Activated naive CD4-positive, alpha-beta T cell treated with anti-CD3 and anti-CD28 coated beads for 36 hours (primary cell): ENCODE results near the gene TM2D3. TPM values are rescaled to one million over a fixed set of nuclear protein-coding genes. Genes with fewer than 3 reads are reported as not detected.

Source experiments
- CTCF ChIA-PET: fragments of 350-600 bp; sonication (Branson Sonifier 250); formaldehyde crosslinking; loops from one replicate; lab custom pipeline; 2021; ENCODE audit warnings: antibody characterized with exemption; lab: Charles Lee
- DNase-seq: peaks from one replicate; pipeline ENCODE4 v3.0.0-alpha.2; 2020
- H3K27ac Mint-ChIP-seq: one replicate; pipeline ENCODE4 v1.8.0; 2021; ENCODE audit warnings: mild to moderate bottlenecking, mixed read lengths
- H3K27me3 Mint-ChIP-seq: one replicate; pipeline ENCODE4 v1.8.0; 2021; ENCODE audit warnings: low read depth, mixed read lengths
- H3K36me3 Mint-ChIP-seq: one replicate; pipeline ENCODE4 v1.8.0; 2021; ENCODE audit warnings: low read depth, mixed read lengths
- H3K4me1 Mint-ChIP-seq: one replicate; pipeline ENCODE4 v1.8.0; 2021; ENCODE audit warnings: low read depth, mixed read lengths
- H3K4me3 Mint-ChIP-seq: one replicate; pipeline ENCODE4 v1.8.0; 2021; ENCODE audit warnings: mild to moderate bottlenecking, moderate library complexity, mixed read lengths
- H3K9me3 Mint-ChIP-seq: one replicate; pipeline ENCODE4 v1.8.0; 2021; ENCODE audit warnings: mixed read lengths
- intact Hi-C: fragments of 100-400 bp; cut with micrococcal nuclease; formaldehyde crosslinking; loops from one replicate; pipeline ENCODE4 v1.15.1; 2023
- total RNA-seq, 2 experiments: library from RNA; stranded (reverse); gene quantifications; one replicate each; pipeline ENCODE4 v1.2.3, GENCODE V29; 2021

The TM2D3 gene
- total RNA-seq, 2 experiments from 2014 or later, result 52.8 to 53.0 TPM

DNA sequence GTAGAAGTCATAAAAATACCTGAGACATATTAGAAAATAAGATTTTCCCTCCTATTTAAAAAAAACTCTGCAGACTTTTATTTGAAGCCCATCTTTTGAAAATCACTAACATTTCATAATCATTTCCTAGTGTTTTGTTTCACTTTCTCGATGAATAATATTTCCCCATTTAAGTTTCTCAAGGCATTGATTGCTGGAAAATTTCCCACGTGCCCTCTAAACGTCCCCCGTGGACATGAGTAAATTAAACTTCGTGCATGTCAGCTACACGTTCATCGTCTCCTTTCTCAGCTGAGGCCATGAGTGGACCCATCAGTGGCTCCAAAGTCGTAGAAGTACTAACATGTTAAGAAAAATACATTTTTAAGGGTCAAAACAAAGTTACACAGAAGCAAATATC, 2.0 kb upstream of the TM2D3 start:
- Mint-ChIP-seq H3K4me3 (peak overlapping the region; percentile 34), H3K36me3 (peaks cover 5% of the 10 kb centered on the region), H3K27me3 (no peaks in the 10 kb centered on the region), H3K27ac (peak overlapping the region; percentile 61), H3K4me1 (peaks cover 40% of the 10 kb centered on the region), H3K9me3 (no peaks in the 10 kb centered on the region)
- CTCF ChIA-PET, result interaction anchor here (0.6 to 3.5 kb wide), 5 partner anchors 13 to 386 kb away, joined by 3 to 19 read pairs (median 4); partner anchors contain the start of gene SNRPA1
- intact Hi-C loops, result loop anchor here (5.0 kb wide), 3 partner anchors 377 to 1057 kb away; partner anchors contain the start of gene SELENOS
- DNase-seq, result no peak

GRCh38 chr15:101652786-101653430, 727 bp upstream of the TM2D3 start:
- Mint-ChIP-seq H3K4me3 (peak overlapping the region; percentile 89), H3K27me3 (no peaks in the 10 kb centered on the region), H3K36me3 (peaks cover 7% of the 10 kb centered on the region), H3K27ac (peak overlapping the region; percentile 95), H3K4me1 (peaks cover 48% of the 10 kb centered on the region), H3K9me3 (no peaks in the 10 kb centered on the region)
- DNase-seq, result no peak
- intact Hi-C loops, result loop anchor here (1.0 to 5.0 kb wide), 9 partner anchors 12 to 1056 kb away; partner anchors contain the start of genes SELENOS and TARS3
- CTCF ChIA-PET, result no interaction called here

DNA sequence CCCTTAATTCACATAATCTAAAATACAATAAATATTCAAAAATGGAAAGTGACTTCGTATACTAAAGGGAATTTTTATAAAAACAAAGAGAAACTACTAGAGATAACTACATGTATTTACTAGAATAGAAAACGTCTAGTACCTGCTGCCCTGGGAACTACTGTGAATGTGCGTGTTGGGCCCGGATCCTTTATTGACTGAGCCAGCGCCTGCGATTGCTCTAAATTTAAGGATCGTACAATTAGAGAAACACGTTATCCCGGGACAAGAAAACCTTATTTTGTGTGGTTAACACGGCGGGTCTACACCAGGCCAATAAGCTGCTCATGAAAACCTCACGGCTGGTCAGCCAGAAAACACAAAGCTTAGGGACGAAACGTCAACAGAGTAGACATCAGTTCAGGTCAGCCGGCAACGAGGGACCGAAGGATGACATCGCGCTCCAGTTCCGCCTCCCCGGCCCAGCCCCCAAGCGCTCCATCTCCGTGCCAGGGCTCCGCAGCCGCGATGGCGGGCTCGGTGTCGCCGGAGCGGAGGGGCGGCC, 555 bp downstream of the TM2D3 start:
- Mint-ChIP-seq H3K27ac (peak overlapping the region; percentile 92), H3K4me3 (peak overlapping the region; percentile 89), H3K4me1 (peaks cover 50% of the 10 kb centered on the region), H3K9me3 (no peaks in the 10 kb centered on the region), H3K27me3 (no peaks in the 10 kb centered on the region), H3K36me3 (peaks cover 7% of the 10 kb centered on the region)
- DNase-seq, result peak; percentile 23
- CTCF ChIA-PET, result no interaction called here
- intact Hi-C loops, result loop anchor here (1.0 to 5.0 kb wide), 9 partner anchors 10 to 1054 kb away; partner anchors contain the start of genes SELENOS and TARS3

- no peaks in the 10 kb centered on the region for H3K27me3 Mint-ChIP-seq
- no peaks in the 10 kb centered on the region for H3K9me3 Mint-ChIP-seq
- CTCF ChIA-PET, result interaction anchor here (2.1 to 2.4 kb wide), 2 partner anchors 9 to 361 kb away, joined by 6 to 11 read pairs; no protein-coding TSS in a partner anchor
- intact Hi-C loops, result loop anchor here (5.0 kb wide), 3 partner anchors 373 to 1053 kb away; partner anchors contain the start of gene SELENOS
- H3K27ac Mint-ChIP-seq, result peak overlapping the region; percentile 92
- no peak for DNase-seq
- peaks cover 53% of the 10 kb centered on the region for H3K4me1 Mint-ChIP-seq
- H3K36me3 Mint-ChIP-seq, result peaks cover 15% of the 10 kb centered on the region
- peak overlapping the region; percentile 89 for H3K4me3 Mint-ChIP-seq
These were observed 2.0 kb downstream of the TM2D3 start for GRCh38 chr15:101650145-101650544.

DNA sequence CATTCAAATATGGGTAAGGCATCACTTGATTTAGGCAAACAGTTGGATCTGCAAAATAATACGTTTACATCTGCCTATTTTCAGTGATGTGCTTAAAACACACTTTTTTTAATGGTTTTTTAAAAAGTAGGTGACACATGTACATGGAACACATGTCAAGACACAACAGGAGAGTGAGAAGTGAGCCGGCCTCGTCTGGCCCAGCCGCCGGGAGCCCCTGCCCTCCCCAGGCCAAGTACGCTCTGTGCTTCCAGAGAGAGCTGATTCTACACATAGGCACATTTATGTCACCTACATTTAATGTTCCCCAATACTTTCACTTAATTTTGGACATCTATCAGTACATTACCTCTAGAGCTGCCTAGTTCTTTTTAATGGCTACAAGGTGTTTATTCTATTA, 3.8 kb downstream of the TM2D3 start:
- intact Hi-C loops, result loop anchor here (5.0 kb wide), 1 partner anchor 641 kb away; no protein-coding TSS in a partner anchor
- peaks cover 43% of the 10 kb centered on the region for H3K4me1 Mint-ChIP-seq
- no peak overlapping the region for H3K4me3 Mint-ChIP-seq
- no peaks in the 10 kb centered on the region for H3K27me3 Mint-ChIP-seq
- peaks cover 21% of the 10 kb centered on the region for H3K36me3 Mint-ChIP-seq
- CTCF ChIA-PET, result interaction anchor here (1.2 to 2.4 kb wide), 2 partner anchors 9 to 359 kb away, joined by 3 to 6 read pairs; no protein-coding TSS in a partner anchor
- DNase-seq, result no peak
- no peaks in the 10 kb centered on the region for H3K9me3 Mint-ChIP-seq
- no peak overlapping the region for H3K27ac Mint-ChIP-seq

DNA sequence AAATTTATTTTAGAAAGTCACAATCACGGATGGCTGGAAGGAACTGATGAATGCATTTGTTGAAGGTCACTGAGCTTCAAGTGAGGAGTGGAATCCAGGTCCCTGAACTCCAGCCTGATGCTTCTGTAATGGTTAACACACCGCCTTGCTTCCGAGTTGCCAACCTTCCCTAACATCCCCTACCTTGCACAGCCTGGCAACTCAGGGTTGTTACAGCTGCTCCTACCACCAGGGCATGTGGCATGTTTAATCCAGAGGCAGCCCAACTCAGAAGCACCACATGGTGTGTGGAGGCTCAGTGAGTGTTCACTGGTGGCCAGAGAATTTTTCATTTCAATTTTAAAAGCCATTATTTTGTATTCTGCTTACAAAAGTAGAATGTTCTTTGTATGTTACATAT, 4.9 kb downstream of the TM2D3 start:
- Mint-ChIP-seq H3K27ac (no peak overlapping the region), H3K4me1 (peaks cover 49% of the 10 kb centered on the region), H3K36me3 (peaks cover 27% of the 10 kb centered on the region), H3K4me3 (no peak overlapping the region), H3K27me3 (no peaks in the 10 kb centered on the region), H3K9me3 (no peaks in the 10 kb centered on the region)
- intact Hi-C loops, result loop anchor here (5.0 kb wide), 1 partner anchor 640 kb away; no protein-coding TSS in a partner anchor
- DNase-seq, result no peak
- CTCF ChIA-PET, result no interaction called here

DNA sequence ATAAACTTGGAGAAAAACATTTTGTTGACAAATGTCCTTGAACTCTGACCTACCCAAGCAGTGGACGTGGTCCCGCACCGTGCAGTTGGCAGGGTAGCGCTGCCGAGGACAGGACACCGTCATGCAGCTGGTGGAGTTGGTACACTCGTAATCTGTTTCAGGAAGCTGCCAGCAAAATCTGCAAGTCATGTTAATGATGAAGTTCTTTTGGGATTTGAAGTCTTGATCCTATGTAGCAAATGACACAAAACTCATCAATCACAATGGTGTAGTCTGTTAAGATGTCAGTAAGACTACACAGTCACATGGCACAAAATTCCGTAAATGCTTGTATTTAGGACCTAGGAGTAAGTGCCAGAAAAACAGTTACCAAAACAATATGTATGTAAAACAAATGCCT, 5.5 kb downstream of the TM2D3 start:
- H3K4me3 Mint-ChIP-seq, result no peak overlapping the region
- H3K27me3 Mint-ChIP-seq, result no peaks in the 10 kb centered on the region
- H3K36me3 Mint-ChIP-seq, result peaks cover 27% of the 10 kb centered on the region
- CTCF ChIA-PET, result no interaction called here
- peaks cover 54% of the 10 kb centered on the region for H3K4me1 Mint-ChIP-seq
- H3K9me3 Mint-ChIP-seq, result no peaks in the 10 kb centered on the region
- peak overlapping the region; percentile 72 for H3K27ac Mint-ChIP-seq
- no peak for DNase-seq
- intact Hi-C loops, result loop anchor here (5.0 kb wide), 1 partner anchor 639 kb away; no protein-coding TSS in a partner anchor

DNA sequence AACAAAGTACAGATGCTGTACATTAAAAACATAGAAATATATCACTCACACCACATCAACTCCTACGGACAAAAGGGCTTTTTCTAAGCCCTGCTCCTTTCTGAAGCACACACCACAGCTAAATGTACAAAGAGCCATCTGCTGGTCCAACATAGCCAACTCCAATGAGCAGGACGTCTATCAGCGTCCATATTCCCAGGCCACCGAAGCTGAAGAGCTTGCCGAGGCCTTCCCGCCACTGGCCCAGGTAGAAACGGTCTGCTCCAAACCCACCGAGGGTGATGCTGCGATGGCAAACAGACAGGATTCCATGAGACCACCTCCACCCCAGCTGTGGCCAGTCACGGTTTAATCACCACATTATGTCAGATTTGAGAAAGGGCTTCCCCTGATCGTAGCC, 9.8 kb downstream of the TM2D3 start:
- Mint-ChIP-seq H3K27me3 (no peaks in the 10 kb centered on the region), H3K27ac (peak overlapping the region; percentile 68), H3K4me1 (peaks cover 32% of the 10 kb centered on the region), H3K9me3 (no peaks in the 10 kb centered on the region), H3K4me3 (no peak overlapping the region), H3K36me3 (peaks cover 33% of the 10 kb centered on the region)
- CTCF ChIA-PET, result interaction anchor here (0.7 to 5.0 kb wide), 13 partner anchors 8 to 353 kb away, joined by 3 to 45 read pairs (median 6); partner anchors contain the start of gene SNRPA1
- intact Hi-C loops, result loop anchor here (5.0 kb wide), 1 partner anchor 140 kb away; no protein-coding TSS in a partner anchor
- no peak for DNase-seq

- intact Hi-C loops, result loop anchor here (1.0 to 5.0 kb wide), 4 partner anchors 10 to 342 kb away; partner anchors contain the start of gene TM2D3
- H3K36me3 Mint-ChIP-seq, result peaks cover 33% of the 10 kb centered on the region
- peak overlapping the region; percentile 68 for H3K27ac Mint-ChIP-seq
These were observed 10.3 kb downstream of the TM2D3 start for GRCh38 chr15:101641894-101642293.

DNA sequence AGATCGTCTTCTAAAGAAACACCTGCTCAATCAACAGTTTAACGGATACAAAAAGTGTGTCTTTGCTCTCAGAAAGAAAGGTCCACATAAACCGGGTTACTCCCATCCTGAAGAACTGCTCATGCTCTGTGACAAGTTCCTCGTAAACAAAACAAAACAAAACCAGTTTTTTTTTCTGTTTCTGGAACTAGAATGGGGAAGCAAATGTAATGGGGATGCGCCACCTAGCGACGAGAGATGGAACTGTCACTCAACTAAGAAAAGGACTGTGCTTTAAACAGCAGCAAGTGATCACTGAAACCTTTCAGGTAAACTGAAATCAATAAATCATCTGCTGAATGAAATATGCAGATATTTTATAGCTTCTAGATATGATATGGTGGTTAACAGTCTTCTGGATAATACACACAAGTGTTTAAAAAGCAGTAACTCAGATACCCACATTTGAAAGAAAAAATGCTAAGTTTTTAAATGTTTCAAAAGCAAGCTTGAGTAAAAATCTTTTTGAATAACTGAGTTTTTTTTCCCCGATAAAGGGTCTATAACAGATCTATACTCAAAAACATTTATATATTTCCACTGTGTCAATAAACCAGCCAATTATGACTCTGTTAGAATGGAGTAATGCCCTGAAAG, 10.9 kb downstream of the TM2D3 start:
- peak; percentile 86 for DNase-seq
- no peaks in the 10 kb centered on the region for H3K27me3 Mint-ChIP-seq
- intact Hi-C loops, result loop anchor here (1.0 to 5.0 kb wide), 4 partner anchors 11 to 341 kb away; partner anchors contain the start of gene TM2D3
- H3K36me3 Mint-ChIP-seq, result peaks cover 33% of the 10 kb centered on the region
- H3K4me1 Mint-ChIP-seq, result peaks cover 30% of the 10 kb centered on the region
- H3K9me3 Mint-ChIP-seq, result no peaks in the 10 kb centered on the region
- CTCF ChIA-PET, result interaction anchor here (0.6 to 5.0 kb wide), 22 partner anchors 9 to 352 kb away, joined by 3 to 45 read pairs (median 4); partner anchors contain the start of gene SNRPA1
- H3K4me3 Mint-ChIP-seq, result no peak overlapping the region
- peak overlapping the region; percentile 59 for H3K27ac Mint-ChIP-seq

More at GRCh38 chr15:101641894-101642293, 10.3 kb downstream of the TM2D3 start:
- no peak for DNase-seq
- H3K4me1 Mint-ChIP-seq, result peaks cover 30% of the 10 kb centered on the region
- CTCF ChIA-PET, result interaction anchor here (0.6 to 5.0 kb wide), 19 partner anchors 8 to 353 kb away, joined by 3 to 45 read pairs (median 4); partner anchors contain the start of gene SNRPA1
- no peaks in the 10 kb centered on the region for H3K27me3 Mint-ChIP-seq
- no peak overlapping the region for H3K4me3 Mint-ChIP-seq
- no peaks in the 10 kb centered on the region for H3K9me3 Mint-ChIP-seq

DNA sequence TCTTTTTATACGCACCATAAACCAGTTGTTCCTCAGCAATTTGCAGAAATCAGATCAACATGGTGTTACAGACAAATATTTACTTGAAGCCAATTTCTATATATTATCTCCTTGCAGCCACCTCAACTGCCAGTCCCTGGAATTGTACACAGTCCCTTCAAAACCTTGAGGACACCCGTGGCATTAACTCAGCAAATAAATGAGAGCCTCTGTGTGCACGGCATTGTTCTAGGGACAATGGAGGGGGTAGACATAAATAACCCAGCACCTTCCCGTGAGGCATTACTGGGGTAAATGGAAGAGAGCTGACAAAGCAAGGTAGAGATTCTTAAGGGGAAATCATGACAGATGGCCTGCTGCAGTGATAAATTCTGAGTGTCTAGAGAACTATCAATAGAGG, 12.5 kb downstream of the TM2D3 start:
- intact Hi-C loops, result loop anchor here (5.0 kb wide), 1 partner anchor 137 kb away; no protein-coding TSS in a partner anchor

More for the DNA sequence above, 12.5 kb downstream of the TM2D3 start:
- H3K4me3 Mint-ChIP-seq, result no peak overlapping the region
- peaks cover 23% of the 10 kb centered on the region for H3K36me3 Mint-ChIP-seq
- H3K27ac Mint-ChIP-seq, result no peak overlapping the region
- DNase-seq, result no peak
- H3K4me1 Mint-ChIP-seq, result peaks cover 27% of the 10 kb centered on the region
- H3K9me3 Mint-ChIP-seq, result no peaks in the 10 kb centered on the region
- CTCF ChIA-PET, result interaction anchor here (0.9 to 5.0 kb wide), 4 partner anchors 9 to 342 kb away, joined by 3 to 45 read pairs (median 11); partner anchors contain the start of gene SNRPA1
- H3K27me3 Mint-ChIP-seq, result no peaks in the 10 kb centered on the region
